HepG2 (cell line): ENCODE measurements around the gene NDUFB7. TPM values are rescaled to one million over a fixed set of nuclear protein-coding genes. Genes with fewer than 3 reads are reported as not detected.

Experiments
- CENPX ChIP-seq: sonication (generic); formaldehyde crosslinking; IDR thresholded peaks from 2 replicates; pipeline ENCODE4 v1.9.0; 2021; ENCODE audit warnings: mild to moderate bottlenecking, missing genetic modification reagents, moderate library complexity
- EZH2 ChIP-seq: conservative IDR thresholded peaks from 2 replicates; pipeline ENCODE4 v1.6.1; 2012; ENCODE audit warnings: mild to moderate bottlenecking, low read depth, low read length, moderate library complexity
- GLI4 ChIP-seq: sonication (generic); formaldehyde crosslinking; IDR thresholded peaks from 2 replicates; pipeline ENCODE4 v1.5.1; 2020; ENCODE audit warnings: missing genetic modification reagents, mild to moderate bottlenecking, moderate library complexity, borderline replicate concordance
- KAT8 ChIP-seq: IDR thresholded peaks from 2 replicates; pipeline ENCODE4 v1.6.1; 2016; ENCODE audit warnings: missing genetic modification reagents, missing compliant biosample characterization
- KIAA2018 ChIP-seq: sonication (generic); formaldehyde crosslinking; IDR thresholded peaks from 2 replicates; pipeline ENCODE4 v1.5.0; 2020; ENCODE audit warnings: mild to moderate bottlenecking, missing genetic modification reagents, borderline replicate concordance
- MEF2D ChIP-seq: sonication (generic); formaldehyde crosslinking; IDR thresholded peaks from 2 replicates; pipeline ENCODE4 v1.5.1; 2020; ENCODE audit warnings: mild to moderate bottlenecking, missing genetic modification reagents
- NBN ChIP-seq: fragments of 450-650 bp; conservative IDR thresholded peaks from 2 replicates; pipeline ENCODE4 v1.6.1; 2017
- PAX8 ChIP-seq: sonication (generic); formaldehyde crosslinking; IDR thresholded peaks from 2 replicates; pipeline ENCODE4 v1.8.0; 2022; ENCODE audit warnings: mild to moderate bottlenecking, missing genetic modification reagents, borderline replicate concordance
- PCBP1 ChIP-seq: fragments of 200-400 bp; formaldehyde crosslinking; IDR thresholded peaks from 2 replicates; pipeline ENCODE4 v1.6.1; 2017; ENCODE audit warnings: mild to moderate bottlenecking, low read depth, low read length, borderline replicate concordance
- SALL2 ChIP-seq: sonication (generic); formaldehyde crosslinking; IDR thresholded peaks from 2 replicates; pipeline ENCODE4 v1.8.1; 2023; ENCODE audit warnings: mild to moderate bottlenecking, missing genetic modification reagents, inconsistent platforms
- SP4 ChIP-seq: sonication (generic); formaldehyde crosslinking; IDR thresholded peaks from 2 replicates; pipeline ENCODE4 v1.8.1; 2023; ENCODE audit warnings: mild to moderate bottlenecking, missing genetic modification reagents
- WIZ ChIP-seq: sonication (generic); formaldehyde crosslinking; IDR thresholded peaks from 2 replicates; pipeline ENCODE4 v1.5.1; 2020; ENCODE audit warnings: mild to moderate bottlenecking, missing genetic modification reagents
- ZNF234 ChIP-seq: sonication (generic); formaldehyde crosslinking; conservative IDR thresholded peaks from 2 replicates; pipeline ENCODE4 v1.5.1; 2020; ENCODE audit warnings: mild to moderate bottlenecking, missing genetic modification reagents
- ZNF816 ChIP-seq: sonication (generic); formaldehyde crosslinking; IDR thresholded peaks from 2 replicates; pipeline ENCODE4 v1.8.0; 2022; ENCODE audit warnings: missing genetic modification reagents, mild to moderate bottlenecking, borderline replicate concordance
- polyA plus RNA-seq, 8 experiments: library from polyadenylated mRNA; depleted of rRNA in 3 of 8; stranded (reverse) in 7 of 8; unstranded in 1 of 8; fragments of >200 nt; fragmentation: Illumina TruSeq in 4 of 8; extraction: Trizol in 4 of 8; gene quantifications; 2 replicates each; pipeline versions ENCODE4 v1.2.1 to v1.2.3, GENCODE V29; 2011 to 2016; ENCODE audit warnings: low read depth in 4 of 8, missing spikeins in 1 of 8, mixed read lengths in 1 of 8; ENCODE audit not compliant: insufficient read depth in 1 of 8
- total RNA-seq, 5 experiments: library from RNA; depleted of rRNA; stranded (reverse); fragments of >200 nt; fragmentation: Illumina TruSeq; extraction: Trizol; gene quantifications; 2 replicates each; pipeline ENCODE4 v1.2.3, GENCODE V29; 2016; ENCODE audit warnings: low read depth in 1 of 5
- TF ChIP-seq, protein P1 (sequence below): IDR thresholded peaks from 2 replicates; pipeline ENCODE4 v1.6.1; 2018; ENCODE audit warnings: missing genetic modification reagents, mild to moderate bottlenecking, missing compliant biosample characterization
- TF ChIP-seq, protein P2 (sequence below): sonication (generic); formaldehyde crosslinking; IDR thresholded peaks from 2 replicates; pipeline ENCODE4 v1.5.0; 2020; ENCODE audit warnings: missing genetic modification reagents

NDUFB7 gene
- total and polyA plus RNA-seq, 2 of the 13 experiments (the other 11 are each of a cell fraction or from before 2014, with no cell fraction given) = 156 to 198 TPM

GRCh38 chr19:14529254-14530004 is 42.4 kb downstream of the NDUFB7 start, which contains the start of gene TECR (continued):
- TF ChIP-seq, protein P1, sequence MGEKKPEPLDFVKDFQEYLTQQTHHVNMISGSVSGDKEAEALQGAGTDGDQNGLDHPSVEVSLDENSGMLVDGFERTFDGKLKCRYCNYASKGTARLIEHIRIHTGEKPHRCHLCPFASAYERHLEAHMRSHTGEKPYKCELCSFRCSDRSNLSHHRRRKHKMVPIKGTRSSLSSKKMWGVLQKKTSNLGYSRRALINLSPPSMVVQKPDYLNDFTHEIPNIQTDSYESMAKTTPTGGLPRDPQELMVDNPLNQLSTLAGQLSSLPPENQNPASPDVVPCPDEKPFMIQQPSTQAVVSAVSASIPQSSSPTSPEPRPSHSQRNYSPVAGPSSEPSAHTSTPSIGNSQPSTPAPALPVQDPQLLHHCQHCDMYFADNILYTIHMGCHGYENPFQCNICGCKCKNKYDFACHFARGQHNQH (CRISPR knock-in tag) = 0 out of 2 replicates have a peak, but pooled peaks have one; percentile 15
- TF ChIP-seq NBN (no peak), ZNF816 (CRISPR knock-in tag) (no peak; the same call in 1 of the 2 replicates), KIAA2018 (CRISPR knock-in tag) (no peak), PAX8 (CRISPR knock-in tag) (no peak), WIZ (CRISPR knock-in tag) (no peak), SALL2 (CRISPR knock-in tag) (no peak; the same call in 1 of the 2 replicates), EZH2 (no peak), ZNF234 (CRISPR knock-in tag) (no peak), MEF2D (CRISPR knock-in tag) (peak; percentile 69; the same call in 1 of the 2 replicates), PCBP1 (0 out of 2 replicates have a peak, but pooled peaks have one; percentile 15), GLI4 (CRISPR knock-in tag) (no peak; the same call in 1 of the 2 replicates), CENPX (CRISPR knock-in tag) (no peak), KAT8 (CRISPR knock-in tag) (peak; percentile 69), SP4 (CRISPR knock-in tag) (peak; percentile 98)
- TF ChIP-seq, protein P2, sequence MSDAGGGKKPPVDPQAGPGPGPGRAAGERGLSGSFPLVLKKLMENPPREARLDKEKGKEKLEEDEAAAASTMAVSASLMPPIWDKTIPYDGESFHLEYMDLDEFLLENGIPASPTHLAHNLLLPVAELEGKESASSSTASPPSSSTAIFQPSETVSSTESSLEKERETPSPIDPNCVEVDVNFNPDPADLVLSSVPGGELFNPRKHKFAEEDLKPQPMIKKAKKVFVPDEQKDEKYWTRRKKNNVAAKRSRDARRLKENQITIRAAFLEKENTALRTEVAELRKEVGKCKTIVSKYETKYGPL = no peak; the same call in 1 of the 2 replicates
